ENCODE data around the gene MAST4.

Gene MAST4

DNA sequence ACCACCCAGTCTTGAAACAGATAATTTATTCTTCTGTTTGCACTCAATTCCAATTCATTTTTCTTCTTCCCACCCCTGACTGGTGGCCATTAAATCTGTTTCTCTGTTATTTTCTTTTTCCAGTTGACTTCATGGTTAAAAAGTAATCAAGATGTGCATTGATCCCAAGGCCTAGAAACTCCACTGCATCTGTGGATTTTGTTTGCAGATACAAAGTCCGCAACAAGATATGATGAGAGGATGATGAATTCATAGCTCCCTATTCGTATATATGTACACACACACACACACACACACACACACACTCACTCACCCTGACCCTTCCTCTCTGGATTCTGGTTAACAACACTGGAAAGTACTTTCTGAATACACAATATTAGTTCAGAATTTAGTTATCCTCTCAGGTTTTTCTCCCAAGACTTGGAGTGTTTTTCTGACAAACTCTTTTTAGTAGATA is 548.0 kb downstream of the MAST4 start:
- H3K9me3 ChIP-seq (ENCODE audit: insufficient read depth, low read length): no peaks in the 10 kb centered on the region
- H3K4me3 ChIP-seq (ENCODE audit: low read length): no peak overlapping the region
- H3K27me3 ChIP-seq (ENCODE audit: low read depth, low read length): no peaks in the 10 kb centered on the region
- H3K4me2 ChIP-seq (ENCODE audit: low read length): no peak overlapping the region
- H4K20me1 ChIP-seq (ENCODE audit: insufficient read depth, low read length): no peaks in the 10 kb centered on the region
- no peaks in the 10 kb centered on the region for H3K36me3 ChIP-seq (replicated peaks; ENCODE audit: low read depth, low read length)
- H2AFZ ChIP-seq (ENCODE audit: low read depth, low read length): no peak overlapping the region
- no peak overlapping the region for H3K27ac ChIP-seq (ENCODE audit: low read length)
- TF ChIP-seq, protein P1, sequence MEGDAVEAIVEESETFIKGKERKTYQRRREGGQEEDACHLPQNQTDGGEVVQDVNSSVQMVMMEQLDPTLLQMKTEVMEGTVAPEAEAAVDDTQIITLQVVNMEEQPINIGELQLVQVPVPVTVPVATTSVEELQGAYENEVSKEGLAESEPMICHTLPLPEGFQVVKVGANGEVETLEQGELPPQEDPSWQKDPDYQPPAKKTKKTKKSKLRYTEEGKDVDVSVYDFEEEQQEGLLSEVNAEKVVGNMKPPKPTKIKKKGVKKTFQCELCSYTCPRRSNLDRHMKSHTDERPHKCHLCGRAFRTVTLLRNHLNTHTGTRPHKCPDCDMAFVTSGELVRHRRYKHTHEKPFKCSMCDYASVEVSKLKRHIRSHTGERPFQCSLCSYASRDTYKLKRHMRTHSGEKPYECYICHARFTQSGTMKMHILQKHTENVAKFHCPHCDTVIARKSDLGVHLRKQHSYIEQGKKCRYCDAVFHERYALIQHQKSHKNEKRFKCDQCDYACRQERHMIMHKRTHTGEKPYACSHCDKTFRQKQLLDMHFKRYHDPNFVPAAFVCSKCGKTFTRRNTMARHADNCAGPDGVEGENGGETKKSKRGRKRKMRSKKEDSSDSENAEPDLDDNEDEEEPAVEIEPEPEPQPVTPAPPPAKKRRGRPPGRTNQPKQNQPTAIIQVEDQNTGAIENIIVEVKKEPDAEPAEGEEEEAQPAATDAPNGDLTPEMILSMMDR (IDR thresholded peaks at IDR 0.05; ENCODE audit: low read depth, low read length): no peak
- TF ChIP-seq EZH2phosphoT487 (IDR thresholded peaks at IDR 0.05; ENCODE audit: low read depth): no peak
- H3K79me2 ChIP-seq (ENCODE audit: low read length): no peaks in the 10 kb centered on the region
- H3K9ac ChIP-seq (ENCODE audit: low read length): no peak overlapping the region
- no peaks in the 10 kb centered on the region for H3K4me1 ChIP-seq (ENCODE audit: low read length)

DNA sequence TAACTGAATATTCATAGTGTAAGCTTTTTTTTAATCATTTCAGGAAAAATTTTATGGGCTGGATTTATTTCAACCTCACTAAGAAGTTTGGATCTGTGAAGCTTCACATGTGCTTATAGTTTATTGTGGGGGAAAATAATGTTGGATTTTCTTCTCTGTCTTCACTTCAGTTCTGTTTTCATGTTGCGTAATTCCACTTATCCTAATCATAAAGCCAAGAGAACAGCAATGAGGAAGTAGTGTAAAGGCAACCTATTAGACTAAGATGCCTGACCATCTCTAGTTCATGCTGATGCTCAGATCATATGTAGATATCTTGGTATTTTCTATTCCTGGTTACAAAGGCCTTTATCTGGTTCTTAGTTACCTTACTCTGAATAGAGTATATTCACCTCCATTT is 550.4 kb downstream of the MAST4 start:
- no peak overlapping the region for H3K27ac ChIP-seq (ENCODE audit: low read length)
- TF ChIP-seq EZH2phosphoT487 (IDR thresholded peaks at IDR 0.05; ENCODE audit: low read depth): no peak
- H3K79me2 ChIP-seq (ENCODE audit: low read length): no peaks in the 10 kb centered on the region
- peaks cover 5% of the 10 kb centered on the region; the same call in 1 of the 2 replicates for H3K27me3 ChIP-seq (ENCODE audit: low read depth, low read length)
- no peak overlapping the region for H2AFZ ChIP-seq (ENCODE audit: low read depth, low read length)
- H3K9me3 ChIP-seq (ENCODE audit: insufficient read depth, low read length): no peaks in the 10 kb centered on the region
- no peaks in the 10 kb centered on the region for H3K4me1 ChIP-seq (ENCODE audit: low read length)
- H4K20me1 ChIP-seq (ENCODE audit: insufficient read depth, low read length): no peaks in the 10 kb centered on the region
- no peak overlapping the region for H3K4me2 ChIP-seq (ENCODE audit: low read length)
- H3K9ac ChIP-seq (ENCODE audit: low read length): no peak overlapping the region
- H3K4me3 ChIP-seq (ENCODE audit: low read length): no peak overlapping the region
- no peaks in the 10 kb centered on the region for H3K36me3 ChIP-seq (replicated peaks; ENCODE audit: low read depth, low read length)

DNA sequence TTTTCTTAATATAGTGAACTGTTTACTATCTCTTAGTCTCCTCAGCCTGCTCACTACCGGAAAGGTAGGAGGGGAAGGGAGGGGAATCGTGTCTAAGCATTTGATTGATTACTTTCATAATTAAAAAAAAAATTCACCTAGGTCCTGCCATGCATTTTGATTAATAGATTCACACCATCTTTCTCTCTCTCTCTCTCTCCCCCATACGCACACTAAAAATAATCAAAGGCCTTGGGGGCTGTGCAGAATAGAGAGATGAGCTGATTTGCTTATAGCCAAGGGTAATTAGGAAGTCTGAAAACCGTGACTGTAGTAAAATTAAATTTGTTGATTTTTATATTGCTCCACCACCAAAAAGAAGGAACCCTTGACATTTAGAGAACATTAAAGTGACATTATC is 550.8 kb downstream of the MAST4 start:
- Histone ChIP-seq H3K4me1 (ENCODE audit: low read length) (no peaks in the 10 kb centered on the region), H4K20me1 (ENCODE audit: insufficient read depth, low read length) (no peaks in the 10 kb centered on the region), H3K4me3 (ENCODE audit: low read length) (no peak overlapping the region), H3K36me3 (replicated peaks; ENCODE audit: low read depth, low read length) (no peaks in the 10 kb centered on the region), H3K9me3 (ENCODE audit: insufficient read depth, low read length) (no peaks in the 10 kb centered on the region), H3K79me2 (ENCODE audit: low read length) (no peaks in the 10 kb centered on the region), H3K9ac (ENCODE audit: low read length) (no peak overlapping the region), H3K27ac (ENCODE audit: low read length) (no peak overlapping the region), H2AFZ (ENCODE audit: low read depth, low read length) (no peak overlapping the region), H3K27me3 (ENCODE audit: low read depth, low read length) (peaks cover 5% of the 10 kb centered on the region; the same call in 1 of the 2 replicates), H3K4me2 (ENCODE audit: low read length) (no peak overlapping the region)
- TF ChIP-seq EZH2phosphoT487 (IDR thresholded peaks at IDR 0.05; ENCODE audit: low read depth): no peak
- TF ChIP-seq, protein P1 (IDR thresholded peaks at IDR 0.05; ENCODE audit: low read depth, low read length): no peak

DNA sequence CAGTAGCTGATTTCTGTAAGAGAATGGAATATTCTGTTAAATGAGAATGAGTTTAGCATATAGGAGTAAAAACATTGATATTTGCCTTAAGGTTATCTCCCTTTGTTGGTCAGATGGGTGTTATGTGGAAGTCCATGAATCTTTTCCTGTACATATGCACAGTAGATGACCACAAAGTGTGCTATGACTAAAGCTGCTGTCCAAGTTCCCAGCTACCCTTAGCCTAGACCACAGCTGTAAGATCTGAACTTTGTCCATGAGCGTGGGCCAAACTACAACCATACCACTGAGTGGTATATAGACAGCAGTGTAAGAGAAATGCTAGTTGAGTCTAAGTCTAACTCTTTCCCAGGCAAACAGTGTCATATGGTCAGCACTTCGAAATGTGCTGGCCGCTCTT is 551.6 kb downstream of the MAST4 start:
- Histone ChIP-seq H3K4me3 (ENCODE audit: low read length) (no peak overlapping the region), H4K20me1 (ENCODE audit: insufficient read depth, low read length) (no peaks in the 10 kb centered on the region), H3K79me2 (ENCODE audit: low read length) (no peaks in the 10 kb centered on the region), H3K9ac (ENCODE audit: low read length) (no peak overlapping the region), H2AFZ (ENCODE audit: low read depth, low read length) (no peak overlapping the region), H3K36me3 (replicated peaks; ENCODE audit: low read depth, low read length) (no peaks in the 10 kb centered on the region), H3K4me1 (ENCODE audit: low read length) (no peaks in the 10 kb centered on the region), H3K9me3 (ENCODE audit: insufficient read depth, low read length) (no peaks in the 10 kb centered on the region), H3K27ac (ENCODE audit: low read length) (no peak overlapping the region), H3K27me3 (ENCODE audit: low read depth, low read length) (peaks cover 5% of the 10 kb centered on the region; the same call in 1 of the 2 replicates), H3K4me2 (ENCODE audit: low read length) (no peak overlapping the region)
- TF ChIP-seq EZH2phosphoT487 (IDR thresholded peaks at IDR 0.05; ENCODE audit: low read depth): no peak
- TF ChIP-seq, protein P1 (IDR thresholded peaks at IDR 0.05; ENCODE audit: low read depth, low read length): no peak

Measured in OCI-LY3 (cell line).